OCI-LY1 (cell line): ENCODE data around the gene PKD1.
"Not testable (repeated sequence)": the region's sequence is repeated elsewhere in the genome, so short reads cannot be mapped to it uniquely, and the experiment has no call there.

Experiments used
- H2AFZ ChIP-seq: fragments of 200-600 bp; sonication (generic), shearing (Covaris generic); 2 replicates; pipeline ENCODE4 v1.6.0; 2014; ENCODE audit warnings: antibody characterized with exemption, mild to moderate bottlenecking, low read length
- H3F3A ChIP-seq: fragments of 200-600 bp; sonication (generic), shearing (Covaris generic); 2 replicates; pipeline ENCODE4 v1.6.0; 2014; ENCODE audit warnings: mild to moderate bottlenecking, antibody characterized with exemption, low read length, moderate library complexity; ENCODE audit not compliant: insufficient read depth
- H3K27ac ChIP-seq: fragments of 200-600 bp; sonication (generic); 2 replicates; pipeline ENCODE4 v1.5.1; 2014; ENCODE audit warnings: low read length, mixed run types, mild to moderate bottlenecking, low read depth; ENCODE audit not compliant: poor library complexity, severe bottlenecking
- H3K27me3 ChIP-seq: fragments of 200-600 bp; sonication (generic); 2 replicates; pipeline ENCODE4 v1.6.0; 2014; ENCODE audit warnings: antibody characterized with exemption, mild to moderate bottlenecking, low read length, moderate library complexity; ENCODE audit not compliant: insufficient read depth
- H3K36me3 ChIP-seq: fragments of 200-600 bp; sonication (generic); 2 replicates; pipeline ENCODE4 v1.6.1; 2014; ENCODE audit warnings: mild to moderate bottlenecking, antibody characterized with exemption, low read length, moderate library complexity, mixed read lengths; ENCODE audit not compliant: insufficient read depth
- H3K4me1 ChIP-seq: fragments of 200-600 bp; sonication (generic); 2 replicates; pipeline ENCODE4 v1.5.1; 2014; ENCODE audit warnings: mild to moderate bottlenecking, low read length, moderate library complexity; ENCODE audit not compliant: insufficient read depth, severe bottlenecking
- H3K4me2 ChIP-seq: fragments of 200-600 bp; sonication (generic), shearing (Covaris generic); 2 replicates; pipeline ENCODE4 v1.6.1; 2014; ENCODE audit warnings: low read length
- H3K4me3 ChIP-seq: fragments of 200-600 bp; sonication (generic); 2 replicates; pipeline ENCODE4 v1.5.1; 2014; ENCODE audit warnings: low read length, low read depth, mild to moderate bottlenecking, mixed read lengths; ENCODE audit not compliant: poor library complexity, severe bottlenecking
- H3K79me2 ChIP-seq: fragments of 200-600 bp; shearing (Covaris generic); 2 replicates; pipeline ENCODE4 v1.6.1; 2016; ENCODE audit warnings: mixed run types, low read length, mixed read lengths; ENCODE audit not compliant: insufficient read depth
- H3K9ac ChIP-seq: fragments of 200-600 bp; sonication (generic), shearing (Covaris generic); 2 replicates; pipeline ENCODE4 v1.6.1; 2014; ENCODE audit warnings: mild to moderate bottlenecking, low read length, mixed read lengths
- H3K9me2 ChIP-seq: fragments of 200-600 bp; sonication (generic), shearing (Covaris generic); 2 replicates; pipeline ENCODE4 v1.6.1; 2014; ENCODE audit warnings: low read depth, mild to moderate bottlenecking, low read length, mixed read lengths
- H3K9me3 ChIP-seq: fragments of 200-600 bp; shearing (Covaris generic); 2 replicates; pipeline ENCODE4 v1.6.1; 2014; ENCODE audit warnings: low read length, mixed read lengths
- H4K20me1 ChIP-seq: fragments of 200-600 bp; sonication (generic), shearing (Covaris generic); 2 replicates; pipeline ENCODE4 v1.6.0; 2016; ENCODE audit warnings: mild to moderate bottlenecking, low read length; ENCODE audit not compliant: insufficient read depth
- CTCF ChIP-seq: fragments of 200-600 bp; sonication (generic), shearing (Covaris generic); IDR thresholded peaks from 2 replicates; pipeline ENCODE4 v1.5.1; 2017; ENCODE audit warnings: mild to moderate bottlenecking, antibody characterized with exemption, low read length, moderate library complexity, mixed read lengths
- EZH2 ChIP-seq: fragments of 200-600 bp; sonication (generic), shearing (Covaris generic); IDR thresholded peaks from 2 replicates; pipeline ENCODE4 v1.8.0; 2017; ENCODE audit warnings: borderline replicate concordance, mixed run types, mild to moderate bottlenecking, antibody characterized with exemption, low read length, moderate library complexity, mixed read lengths

PKD1 gene

GRCh38 chr16:2105769-2106168 is 29.9 kb downstream of the PKD1 start:
- not testable (repeated sequence) for H3K36me3 ChIP-seq, H3K9me2 ChIP-seq, H3K27me3 ChIP-seq, H3K27ac ChIP-seq, H3K4me2 ChIP-seq, H4K20me1 ChIP-seq, H3F3A ChIP-seq, H2AFZ ChIP-seq, H3K79me2 ChIP-seq, H3K9ac ChIP-seq, H3K4me1 ChIP-seq, H3K4me3 ChIP-seq, H3K9me3 ChIP-seq

DNA sequence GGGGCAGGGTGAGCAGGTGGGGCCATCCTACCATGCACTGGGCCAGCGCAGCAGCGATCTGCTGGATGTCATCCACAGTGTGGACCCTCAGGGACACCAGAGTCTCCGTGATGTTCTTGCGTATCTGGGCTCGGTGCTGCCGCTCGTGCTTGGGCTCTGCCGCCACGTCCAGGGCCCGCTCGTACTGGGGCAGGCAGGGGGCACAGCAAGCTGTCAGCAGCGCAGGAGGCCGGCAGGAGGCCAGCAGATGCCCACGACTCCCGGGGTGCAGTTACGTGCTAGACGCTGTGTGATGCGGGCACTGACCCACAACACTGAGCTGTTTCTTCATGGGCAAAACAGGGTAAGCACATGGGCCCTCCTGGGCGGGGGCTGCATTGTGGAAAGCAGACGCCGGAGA is 30.4 kb downstream of the PKD1 start:
- H2AFZ ChIP-seq, H3K79me2 ChIP-seq, H3K9ac ChIP-seq, H3F3A ChIP-seq, H3K4me1 ChIP-seq, H3K9me3 ChIP-seq, H4K20me1 ChIP-seq, H3K27me3 ChIP-seq, H3K36me3 ChIP-seq, H3K4me2 ChIP-seq, H3K4me3 ChIP-seq, H3K27ac ChIP-seq, H3K9me2 ChIP-seq: not testable (repeated sequence)

GRCh38 chr16:2104464-2104863 is 31.2 kb downstream of the PKD1 start:
- H4K20me1 ChIP-seq, H3K9ac ChIP-seq, H3F3A ChIP-seq, H3K27me3 ChIP-seq, H3K4me1 ChIP-seq, H3K27ac ChIP-seq, H3K9me3 ChIP-seq, H3K9me2 ChIP-seq, H3K4me2 ChIP-seq, H3K36me3 ChIP-seq, H2AFZ ChIP-seq, H3K4me3 ChIP-seq, H3K79me2 ChIP-seq: not testable (repeated sequence)

- H3K27me3 ChIP-seq: no peaks in the 10 kb centered on the region
- TF ChIP-seq CTCF (no peak), EZH2 (no peak)
- H3F3A ChIP-seq: no peaks in the 10 kb centered on the region
- no peaks in the 10 kb centered on the region for H3K4me1 ChIP-seq
- no peak overlapping the region for H3K9ac ChIP-seq
- H3K79me2 ChIP-seq: no peaks in the 10 kb centered on the region
- H2AFZ ChIP-seq: no peak overlapping the region
- no peaks in the 10 kb centered on the region for H4K20me1 ChIP-seq
- no peaks in the 10 kb centered on the region for H3K36me3 ChIP-seq
- no peak overlapping the region for H3K27ac ChIP-seq
- H3K4me3 ChIP-seq: no peak overlapping the region
- no peaks in the 10 kb centered on the region for H3K9me3 ChIP-seq
- no peaks in the 10 kb centered on the region for H3K9me2 ChIP-seq
- H3K4me2 ChIP-seq: no peak overlapping the region
Observed at GRCh38 chr16:2102471-2102870, 33.2 kb downstream of the PKD1 start.

DNA sequence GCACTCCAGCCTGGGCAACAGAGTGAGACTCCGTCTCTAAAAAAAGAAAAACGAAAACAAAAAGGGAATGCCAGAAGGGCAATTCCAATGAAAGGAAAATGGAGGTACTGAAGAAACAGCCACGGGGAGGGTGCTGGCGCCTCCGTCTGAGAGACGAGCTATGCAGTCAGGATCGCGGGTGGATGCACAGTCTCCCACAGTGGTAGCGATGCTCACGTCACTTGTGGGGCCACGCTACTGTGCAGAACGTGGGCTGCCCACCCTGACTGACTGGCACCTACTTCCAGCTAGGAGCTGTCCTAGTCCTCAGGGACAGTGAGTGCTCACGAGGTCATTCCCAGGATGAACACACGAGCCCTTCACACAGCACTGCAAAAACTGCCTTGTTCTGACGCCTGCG is 34.1 kb downstream of the PKD1 start:
- H3K27ac ChIP-seq, H3K79me2 ChIP-seq, H3K9ac ChIP-seq, H3K9me2 ChIP-seq, H3K4me2 ChIP-seq, H4K20me1 ChIP-seq, H3K9me3 ChIP-seq, H3K4me1 ChIP-seq, H2AFZ ChIP-seq, H3K4me3 ChIP-seq, H3K27me3 ChIP-seq, H3K36me3 ChIP-seq, H3F3A ChIP-seq: not testable (repeated sequence)

DNA sequence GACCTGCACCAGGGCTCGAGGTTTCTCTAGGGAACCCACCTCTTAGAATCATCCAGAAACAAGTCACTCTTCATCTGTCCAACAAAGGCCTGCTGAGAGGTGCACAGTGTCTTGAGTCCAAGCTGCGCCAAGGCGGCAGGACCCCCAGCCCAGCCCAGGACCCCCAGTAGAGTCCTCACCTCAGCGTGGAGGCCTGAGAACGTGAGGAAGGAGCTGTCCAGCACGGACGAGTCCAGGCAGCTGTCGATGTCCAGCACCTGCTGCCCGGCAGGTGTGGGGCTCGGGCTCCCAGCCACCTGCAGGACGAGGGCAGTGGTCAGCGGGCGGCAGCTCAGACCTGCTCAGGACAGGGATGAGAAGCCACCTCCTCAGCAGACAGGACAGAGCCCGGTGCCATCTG is 38.0 kb downstream of the PKD1 start:
- not testable (repeated sequence) for H3K79me2 ChIP-seq, H3K9me2 ChIP-seq, H3K4me1 ChIP-seq, H3K9me3 ChIP-seq, H3K36me3 ChIP-seq, H3K4me3 ChIP-seq, H3F3A ChIP-seq, H2AFZ ChIP-seq, H4K20me1 ChIP-seq, H3K4me2 ChIP-seq, H3K27me3 ChIP-seq, H3K9ac ChIP-seq, H3K27ac ChIP-seq
